Pancreas (tissue), 10 donors: ENCODE measurements around the gene NUDT14. TPM values are rescaled to one million over a fixed set of nuclear protein-coding genes. Genes with fewer than 3 reads are reported as not detected.

Source experiments
- ATAC-seq, 4 donors: fragments of 200-7000 bp; cut with Tn5 transposase; one replicate each; pipeline versions ENCODE4 v1.8.0 to v1.9.1; 2020; ENCODE audit warnings: mild to moderate bottlenecking in 4 of 4, moderate library complexity in 4 of 4
- DNase-seq, 6 donors: peaks; one replicate each; pipeline ENCODE4 v3.0.0-alpha.2; 2020
- FAIRE-seq: peaks from 2 replicates; lab custom pipeline; 2012; peaks lifted over from hg19 to GRCh38; lab: Jason Lieb, UNC
- H3K27ac ChIP-seq, 4 donors: fragments of 200-600 bp; sonication (generic); 1 replicate in 3 of 4; 2 replicates in 1 of 4; pipeline versions ENCODE4 v1.5.0 to v1.8.0; 2020
- H3K27me3 ChIP-seq, 4 donors: fragments of 200-600 bp; one replicate each; pipeline ENCODE4 v1.8.0; 2021
- H3K36me3 ChIP-seq, 3 donors: fragments of 200-600 bp; sonication (generic) in 1 of 3; one replicate each; pipeline versions ENCODE4 v1.5.0 to v1.8.0; 2020 to 2021
- H3K4me1 ChIP-seq, 3 donors: fragments of 200-600 bp; one replicate each; pipeline ENCODE4 v1.8.0; 2021
- H3K4me3 ChIP-seq, 4 donors: fragments of 200-600 bp; sonication (generic) in 2 of 4; one replicate each; pipeline versions ENCODE4 v1.5.0 to v1.8.0; 2020 to 2021
- H3K9me3 ChIP-seq, 4 donors: fragments of 200-600 bp; one replicate each; pipeline ENCODE4 v1.8.0; 2021
- CTCF ChIP-seq, 4 donors: fragments of 200-600 bp; sonication (generic) in 3 of 4; IDR thresholded peaks; one replicate each; pipeline versions ENCODE4 v1.5.0 to v1.8.0; 2021; ENCODE audit warnings: antibody characterized with exemption in 4 of 4
- WGBS, 2 donors: extraction: QIAGEN DNeasy Blood & Tissue Kit; methylation state at CpG; one replicate each; pipeline ENCODE4 v1.1.7; 2013; 5-methylcytosine and 5-hydroxymethylcytosine counted together
- intact Hi-C, 3 donors: fragments of 100-400 bp; cut with DNase I; formaldehyde crosslinking; loops; one replicate each; pipeline versions ENCODE4 v1.11.1 to v1.14.2; 2022
- polyA plus RNA-seq, 2 donors: library from polyadenylated mRNA; stranded (reverse); fragments of 200-250 nt; gene quantifications; one replicate each; pipeline ENCODE4 v1.2.3, GENCODE V29; 2013
- total RNA-seq, 6 donors: library from RNA; stranded (reverse); fragmentation: NEBNext Ultra II Directional in 4 of 6; extraction: Animal tissue kit (Norgen Biotek cat#: 25700) in 4 of 6; gene quantifications; one replicate each; pipeline versions ENCODE4 v1.2.1 to v1.2.4, GENCODE V29; 2021 to 2023
- donor health status: healthy with polysubstance abuse.
- donor health status: DM: no; HTN: no; CAD: no; lungs with moderate emphysema.
- donor health status: DM: no; HTN: no; CAD: no.
- donor health status: control.
- donor health status: control.
- donor health status: Bipolar disorder and iron deficiency.
- donor health status: DM: yes; HTN: yes; CAD: no.
- donor health status: DM: no; HTN: no; CAD: no.
- donor health status: DM: no; HTN: no; CAD: no.
- donor health status: DM: yes; HTN: yes; CAD: no.

The NUDT14 gene
- total and polyA plus RNA-seq, 8 donors: 24.7 to 64.9 (median 32.6) TPM

GRCh38 chr14:105178069-105178867 lies 2.8 kb downstream of the NUDT14 start:
- intact Hi-C loops: no loop called here

GRCh38 chr14:105177082-105177481 lies 4.0 kb downstream of the NUDT14 start:
- DNase-seq: peak in 5 of 6 donors; percentile 57 to 84 (median 73)
- H3K27ac ChIP-seq: peak overlapping the region; percentile 67 to 82 (median 70)

More at GRCh38 chr14:105178069-105178867, 2.8 kb downstream of the NUDT14 start:
- peaks cover 11 to 19% (median 16%) of the 10 kb centered on the region in 3 donors for H3K4me1 ChIP-seq
- H3K27ac ChIP-seq: no peak overlapping the region
- 83 to 91% methylated on average over 18 to 19 of the region's 19 CpGs for WGBS, 2 donors
- no peaks in the 10 kb centered on the region for H3K9me3 ChIP-seq
- H3K27me3 ChIP-seq: no peaks in the 10 kb centered on the region
- H3K4me3 ChIP-seq: no peak overlapping the region
- FAIRE-seq (no peak), DNase-seq (no peak), ATAC-seq (no peak)
- no peak for TF ChIP-seq CTCF (IDR thresholded peaks at IDR 0.05)
- no peaks in the 10 kb centered on the region for H3K36me3 ChIP-seq

GRCh38 chr14:105176513-105176912 lies 4.6 kb downstream of the NUDT14 start:
- peak; percentile 20 to 46 (median 30) for ATAC-seq
- DNase-seq: peak in 3 of 6 donors; percentile 63 to 75 (median 66)
- Histone ChIP-seq H3K36me3 (no peaks in the 10 kb centered on the region), H3K9me3 (no peaks in the 10 kb centered on the region), H3K4me3 (peak overlapping the region in 1 of 4 donors; percentile 26), H3K27ac (peak overlapping the region; percentile 67 to 82 (median 70)), H3K4me1 (peaks cover 11 to 19% (median 12%) of the 10 kb centered on the region in 3 donors), H3K27me3 (no peaks in the 10 kb centered on the region)
- FAIRE-seq: no peak
- WGBS, 2 donors: 35 to 49% methylated on average over 15 of the region's 15 CpGs
- no peak for TF ChIP-seq CTCF (IDR thresholded peaks at IDR 0.05)
- intact Hi-C loops: no loop called here

More at GRCh38 chr14:105177082-105177481, 4.0 kb downstream of the NUDT14 start:
- Histone ChIP-seq H3K27me3 (no peaks in the 10 kb centered on the region), H3K9me3 (no peaks in the 10 kb centered on the region), H3K36me3 (no peaks in the 10 kb centered on the region), H3K4me1 (peaks cover 11 to 19% (median 16%) of the 10 kb centered on the region in 3 donors), H3K4me3 (no peak overlapping the region)
- WGBS, 2 donors: 25 to 52% methylated on average over 7 to 11 of the region's 11 CpGs
- no peak for FAIRE-seq
- no peak for TF ChIP-seq CTCF (IDR thresholded peaks at IDR 0.05)
- intact Hi-C loops: no loop called here
- ATAC-seq: peak; percentile 33 to 52 (median 44)

- Histone ChIP-seq H3K9me3 (no peaks in the 10 kb centered on the region), H3K4me3 (no peak overlapping the region), H3K27ac (no peak overlapping the region), H3K36me3 (no peaks in the 10 kb centered on the region), H3K27me3 (no peaks in the 10 kb centered on the region), H3K4me1 (peaks cover 14 to 21% (median 19%) of the 10 kb centered on the region in 3 donors)
- 73 to 81% methylated on average over 30 to 32 of the region's 32 CpGs for WGBS, 2 donors
- no peak for TF ChIP-seq CTCF (IDR thresholded peaks at IDR 0.05)
- intact Hi-C loops: no loop called here
- DNase-seq (no peak), FAIRE-seq (no peak), ATAC-seq (no peak)
These were observed 6.9 kb downstream of the NUDT14 start for GRCh38 chr14:105173901-105174894.
